GM18870 (cell line): ENCODE data around the gene MUC12.

Experiments
- ATAC-seq: cut with Tn5 transposase; IDR thresholded peaks from one replicate; pipeline ENCODE4 v1.9.1; 2021; ENCODE audit warnings: moderate library complexity; ENCODE audit not compliant: unreplicated experiment

MUC12 gene

GRCh38 chr7:100952641-100953040 lies 16.7 kb upstream of the MUC12 start:
- no peak for ATAC-seq

- no peak for ATAC-seq
These were observed 11.4 kb upstream of the MUC12 start for GRCh38 chr7:100957832-100958421.

DNA sequence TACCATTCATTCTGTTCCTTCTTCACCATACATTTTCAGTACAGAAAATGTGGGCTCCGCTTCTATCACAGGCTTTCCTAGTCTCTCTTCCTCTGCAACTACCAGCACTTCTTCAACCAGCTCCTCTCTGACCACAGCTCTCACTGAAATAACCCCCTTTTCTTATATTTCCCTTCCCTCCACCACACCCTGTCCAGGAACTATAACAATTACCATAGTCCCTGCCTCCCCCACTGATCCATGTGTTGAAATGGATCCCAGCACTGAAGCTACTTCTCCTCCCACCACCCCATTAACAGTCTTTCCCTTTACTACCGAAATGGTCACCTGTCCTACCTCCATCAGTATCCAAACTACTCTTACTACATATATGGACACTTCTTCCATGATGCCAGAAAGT lies 9.5 kb upstream of the MUC12 start:
- ATAC-seq: no peak

- no peak for ATAC-seq
These were observed 6.8 kb upstream of the MUC12 start for GRCh38 chr7:100962537-100962936.

DNA sequence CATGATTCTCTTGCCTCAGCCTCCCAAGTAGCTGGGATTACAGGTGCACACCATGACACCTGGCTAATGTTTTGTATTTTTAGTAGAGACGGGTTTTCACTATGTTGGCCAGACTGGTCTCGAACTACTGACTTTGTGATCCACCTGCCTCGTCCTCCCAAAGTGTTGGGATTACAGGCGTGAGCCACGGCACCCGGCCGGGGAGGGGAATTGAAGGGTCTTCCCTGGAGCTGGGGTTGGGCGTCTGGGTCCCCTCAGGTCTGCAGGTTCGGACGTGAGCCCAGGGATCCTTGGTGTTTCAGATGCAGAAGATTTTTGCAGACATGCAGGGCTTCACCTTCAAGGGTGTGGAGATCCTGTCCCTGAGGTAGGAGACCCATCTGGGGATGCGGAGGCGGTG lies 6.0 kb upstream of the MUC12 start:
- no peak for ATAC-seq

DNA sequence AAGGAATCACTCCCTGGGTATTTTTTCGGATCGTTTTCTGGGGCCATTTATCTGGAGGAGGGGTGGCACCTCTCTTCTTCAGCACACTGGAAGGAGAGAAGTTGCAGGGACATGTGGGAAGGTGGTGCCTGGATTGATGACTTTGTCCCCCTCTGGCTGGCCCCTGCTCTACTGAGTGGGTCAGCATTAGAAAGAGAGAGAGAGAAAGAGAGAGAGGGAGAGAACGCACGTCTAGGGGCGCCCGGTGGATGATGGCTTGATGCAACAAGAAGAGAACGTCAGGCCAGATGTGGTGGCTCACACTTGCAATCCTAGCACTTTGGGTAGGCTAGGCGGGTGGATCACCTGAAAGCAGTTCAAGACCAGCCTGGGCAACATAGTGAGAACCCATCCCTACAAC lies 5.5 kb upstream of the MUC12 start:
- ATAC-seq: no peak

DNA sequence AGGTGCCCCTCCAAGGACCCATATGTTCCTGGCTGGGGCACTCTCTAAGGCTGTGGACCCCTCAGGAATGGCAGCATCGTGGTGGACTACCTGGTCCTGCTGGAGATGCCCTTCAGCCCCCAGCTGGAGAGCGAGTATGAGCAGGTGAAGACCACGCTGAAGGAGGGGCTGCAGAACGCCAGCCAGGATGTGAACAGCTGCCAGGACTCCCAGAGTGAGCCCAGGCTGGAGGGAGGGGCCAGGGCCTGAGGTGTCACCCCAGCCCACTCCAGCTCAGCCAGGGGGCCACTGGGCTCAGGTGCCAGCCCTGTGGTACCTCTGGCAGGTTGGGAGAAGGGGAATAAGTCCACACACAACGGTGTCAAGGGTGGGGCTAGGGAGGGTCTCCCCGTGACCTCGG lies 4.7 kb upstream of the MUC12 start:
- no peak for ATAC-seq

DNA sequence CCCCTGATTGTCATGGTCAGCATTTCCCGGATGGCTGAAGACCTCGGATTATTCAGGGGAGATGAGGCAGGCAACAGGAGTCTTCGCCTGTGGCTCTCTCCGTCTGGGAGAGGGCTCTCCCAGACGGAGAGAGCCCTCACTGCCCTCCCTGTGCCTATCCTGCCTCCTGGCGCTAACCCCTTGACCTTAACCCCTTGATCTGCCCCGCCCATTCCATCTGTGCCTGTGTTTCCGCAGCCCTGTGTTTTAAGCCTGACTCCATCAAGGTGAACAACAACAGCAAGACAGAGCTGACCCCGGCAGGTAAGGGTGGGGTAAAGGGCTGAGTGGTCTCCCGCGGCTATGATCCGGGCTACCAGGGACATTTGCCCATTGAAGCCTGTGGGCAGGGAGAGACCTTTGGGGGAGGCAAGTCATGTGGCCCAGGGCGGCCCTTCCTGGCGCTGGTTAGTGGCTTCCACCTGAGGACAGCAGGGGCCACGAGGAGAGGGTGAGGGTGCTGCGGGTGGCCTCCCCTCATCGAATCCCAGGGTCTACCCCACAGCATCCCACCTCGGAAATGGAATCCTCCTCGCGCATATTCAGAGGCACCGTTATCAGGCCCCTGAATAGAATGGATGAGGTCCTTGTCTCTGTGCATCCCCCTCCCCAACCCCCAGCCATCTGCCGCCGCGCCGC lies 4.2 kb upstream of the MUC12 start:
- ATAC-seq: no peak

DNA sequence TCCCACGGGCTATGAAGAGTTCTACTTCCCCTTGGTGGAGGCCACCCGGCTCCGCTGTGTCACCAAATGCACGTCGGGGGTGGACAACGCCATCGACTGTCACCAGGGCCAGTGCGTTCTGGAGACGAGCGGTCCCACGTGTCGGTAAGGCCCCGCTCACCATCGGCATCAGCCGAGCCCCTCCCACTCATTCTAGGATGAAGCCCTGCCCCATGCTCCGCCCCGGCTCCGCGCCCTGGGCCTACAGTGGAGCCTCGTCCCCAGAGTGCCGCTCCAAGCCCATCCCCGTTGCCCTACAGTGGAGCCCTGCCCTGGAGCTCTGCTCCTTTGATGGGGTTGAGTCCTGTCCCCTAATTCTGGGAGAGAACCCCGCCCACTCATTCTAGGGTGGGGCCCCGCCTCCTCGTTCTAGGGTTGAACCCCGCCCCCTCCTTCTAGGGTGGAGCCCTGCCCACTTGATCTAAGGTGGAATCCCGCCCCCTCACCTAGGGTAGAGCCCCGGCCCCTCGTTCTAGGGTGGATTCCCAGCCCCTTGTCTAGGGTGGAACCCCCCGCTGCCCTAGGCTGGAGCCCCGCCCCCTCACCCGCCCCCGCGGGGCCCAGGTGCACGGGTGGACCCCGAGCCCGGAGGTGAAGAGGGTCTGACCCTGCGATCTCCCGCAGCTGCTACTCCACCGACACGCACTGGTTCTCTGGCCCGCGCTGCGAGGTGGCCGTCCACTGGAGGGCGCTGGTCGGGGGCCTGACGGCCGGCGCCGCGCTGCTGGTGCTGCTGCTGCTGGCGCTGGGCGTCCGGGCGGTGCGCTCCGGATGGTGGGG lies 3.4 kb upstream of the MUC12 start:
- ATAC-seq: no peak

DNA sequence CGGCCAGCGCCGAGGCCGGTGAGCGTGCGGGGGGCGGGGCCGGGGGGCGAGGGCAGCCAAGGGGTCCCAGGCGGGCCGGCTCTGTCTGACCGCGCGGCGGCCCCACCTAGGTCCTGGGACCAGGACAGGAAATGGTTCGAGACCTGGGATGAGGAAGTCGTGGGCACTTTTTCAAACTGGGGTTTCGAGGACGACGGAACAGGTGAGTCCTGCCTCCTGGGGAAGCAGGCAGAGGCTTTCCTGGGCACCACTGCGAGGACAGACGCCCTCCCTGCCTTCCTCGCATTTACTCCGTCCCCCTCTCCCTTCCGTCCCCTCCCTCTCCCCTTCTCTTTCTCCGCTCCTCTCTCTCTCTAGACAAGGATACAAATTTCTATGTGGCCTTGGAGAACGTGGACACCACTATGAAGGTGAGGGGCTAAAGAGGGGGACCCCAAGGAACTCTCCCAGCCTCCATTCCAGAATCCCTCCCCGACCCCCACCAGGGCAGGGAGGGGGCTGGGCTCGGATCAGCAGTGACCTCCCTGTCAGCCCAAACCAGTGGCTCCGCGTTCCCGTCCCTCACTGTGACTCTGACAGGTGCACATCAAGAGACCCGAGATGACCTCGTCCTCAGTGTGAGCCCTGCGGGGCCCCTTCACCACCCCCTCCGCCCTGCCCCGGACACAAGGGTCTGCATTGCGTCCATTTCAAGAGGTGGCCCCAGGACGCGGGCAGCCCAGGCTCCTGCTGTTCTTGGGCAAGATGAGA lies 2.6 kb upstream of the MUC12 start:
- no peak for ATAC-seq

DNA sequence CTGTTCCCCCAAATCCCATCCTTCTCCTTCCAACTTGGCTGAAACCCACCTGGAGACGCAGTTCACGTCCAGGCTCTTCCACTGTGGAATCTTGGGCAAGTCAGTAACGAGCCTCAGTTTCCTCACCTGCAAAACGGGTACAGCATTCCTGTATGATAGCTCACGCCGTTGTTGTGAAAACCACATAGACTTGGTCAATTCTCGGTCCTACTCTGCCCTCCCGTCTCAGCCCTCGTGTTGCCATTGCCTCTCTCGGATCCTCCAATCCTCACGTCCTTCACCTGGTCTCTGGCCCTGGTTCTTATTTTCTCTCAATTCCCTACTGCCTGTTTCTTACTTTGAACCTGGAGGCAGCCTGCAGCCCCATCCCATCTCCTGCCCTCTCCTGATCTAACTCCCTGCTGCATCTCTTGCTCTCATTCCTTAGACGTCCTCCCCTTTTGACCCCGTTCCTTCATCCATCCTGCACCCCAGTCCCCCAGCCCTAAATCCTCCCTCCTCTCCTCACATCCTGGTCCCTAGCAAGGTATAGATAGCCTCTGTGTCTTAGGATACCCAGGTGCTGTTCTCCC lies 2.0 kb upstream of the MUC12 start:
- no peak for ATAC-seq

- ATAC-seq: no peak
These were observed 1.3 kb upstream of the MUC12 start for GRCh38 chr7:100968031-100968430.

- no peak for ATAC-seq
These were observed 715 bp upstream of the MUC12 start for GRCh38 chr7:100968650-100969049.

- ATAC-seq: no peak
These were observed 2.0 kb downstream of the MUC12 start for GRCh38 chr7:100971111-100972001.

DNA sequence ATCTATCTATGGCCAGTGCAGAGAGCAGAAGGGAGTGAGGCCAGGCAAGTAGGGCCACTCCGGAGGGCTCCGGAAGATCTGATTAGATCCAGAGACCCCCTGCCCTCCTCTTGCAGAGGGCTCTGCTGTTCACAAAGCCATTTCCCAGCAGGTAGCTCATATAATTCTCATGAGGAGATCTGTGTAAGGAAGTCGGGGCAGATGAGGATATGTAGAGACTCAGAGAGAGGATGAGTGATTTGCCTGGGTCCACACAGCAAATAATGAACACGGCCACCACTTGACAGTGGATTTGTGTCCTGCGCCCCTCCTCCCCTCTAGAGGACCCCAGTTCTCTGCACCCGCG lies 2.6 kb downstream of the MUC12 start:
- no peak for ATAC-seq

DNA sequence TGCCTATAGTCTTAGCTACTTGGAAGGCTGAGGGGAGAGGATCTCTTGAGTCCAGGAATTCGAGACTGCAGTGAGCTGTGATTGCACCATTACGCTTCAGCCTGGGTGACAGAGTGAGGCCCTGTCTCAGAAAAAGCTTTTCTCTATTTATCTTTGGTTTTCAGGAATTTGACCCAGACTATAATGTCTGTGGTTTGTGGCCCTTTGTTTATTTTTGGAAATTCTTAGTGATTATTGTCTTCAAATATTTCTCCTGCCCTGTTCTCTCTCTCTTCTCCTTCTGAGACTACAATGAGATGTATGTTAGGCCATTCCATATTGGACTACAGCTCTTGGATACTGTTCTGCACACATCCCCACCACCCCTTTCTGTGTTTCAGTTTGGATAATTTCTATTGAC lies 4.7 kb downstream of the MUC12 start:
- no peak for ATAC-seq

DNA sequence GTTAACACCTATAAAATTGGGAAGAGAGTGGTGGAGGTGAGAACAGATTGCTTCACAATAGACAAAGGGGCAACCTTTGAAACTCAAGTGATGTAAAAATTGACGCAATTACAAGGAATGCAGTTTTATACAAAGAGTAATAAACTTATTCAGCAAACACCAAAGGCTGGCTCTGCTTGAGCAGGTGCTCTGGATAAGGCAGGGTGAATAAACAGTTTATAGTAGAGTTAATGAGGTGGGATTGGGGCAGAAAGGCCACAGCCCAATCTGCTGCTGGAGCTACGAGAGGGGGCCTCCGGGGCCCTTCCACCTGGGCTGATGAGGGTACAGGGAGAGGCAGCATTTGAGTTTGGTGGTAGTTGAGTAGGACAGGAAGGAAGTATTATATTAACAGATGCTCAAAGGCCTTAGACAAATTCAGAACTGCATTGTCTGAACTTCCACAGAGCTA lies 6.0 kb downstream of the MUC12 start:
- ATAC-seq: no peak

- ATAC-seq: no peak
These were observed 8.9 kb downstream of the MUC12 start for GRCh38 chr7:100978300-100978699.

DNA sequence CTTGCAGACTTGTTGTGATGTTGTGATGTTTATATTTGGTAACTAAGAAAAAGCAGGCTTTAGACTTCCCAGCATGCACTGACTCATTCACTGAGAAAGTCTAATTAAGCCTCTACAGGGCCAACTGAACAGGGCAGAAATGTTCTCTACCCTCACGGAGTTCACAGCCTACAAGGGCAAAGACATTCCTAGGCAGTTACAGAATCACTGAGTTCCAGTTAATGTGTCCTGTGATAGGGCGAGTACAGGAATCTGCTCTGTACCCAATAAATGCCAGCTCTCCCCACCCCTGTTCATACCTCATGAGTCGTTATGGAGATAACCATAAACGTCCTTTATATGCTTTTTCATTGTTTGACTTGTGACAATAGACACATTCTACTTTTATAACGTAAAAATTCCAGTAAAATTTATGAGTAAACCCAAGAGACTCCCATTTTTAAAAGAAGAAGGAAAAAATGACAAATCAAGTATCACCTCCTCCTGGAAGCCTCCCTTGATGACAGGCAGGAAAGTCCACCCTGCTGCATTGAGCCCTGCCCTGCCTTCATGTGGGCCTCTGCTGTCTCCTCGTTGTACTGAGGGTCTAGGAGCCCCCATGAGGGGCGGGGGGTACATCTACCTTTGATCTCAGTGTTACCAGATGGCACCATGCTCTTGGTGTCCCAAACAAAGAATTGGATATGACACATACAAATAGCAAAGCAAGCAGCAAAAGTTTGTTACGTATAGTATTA lies 14.3 kb downstream of the MUC12 start:
- ATAC-seq: no peak
